H9 (cell line): ENCODE data around the gene WBP2. TPM values are rescaled to one million over a fixed set of nuclear protein-coding genes. Genes with fewer than 3 reads are reported as not detected.

ENCODE experiments used
- DNase-seq: peaks from one replicate; pipeline ENCODE4 v3.0.0-alpha.2; 2017
- H2AFZ ChIP-seq: one replicate; pipeline ENCODE4 v1.6.1; 2013; ENCODE audit warnings: mild to moderate bottlenecking, low read length, control low read depth, moderate library complexity
- H2AK5ac ChIP-seq: 2 replicates; pipeline ENCODE4 v1.6.1; 2013; ENCODE audit warnings: low read length, control low read depth, mixed read lengths; ENCODE audit not compliant: insufficient read length
- H2BK120ac ChIP-seq: one replicate; pipeline ENCODE4 v1.6.1; 2013; ENCODE audit warnings: low read depth, mild to moderate bottlenecking, low read length, control low read depth, inconsistent platforms; ENCODE audit not compliant: poor library complexity, severe bottlenecking
- H2BK12ac ChIP-seq: 2 replicates; pipeline ENCODE4 v1.6.1; 2013; ENCODE audit warnings: low read length, control low read depth, mixed read lengths, low read depth; ENCODE audit not compliant: insufficient read length
- H2BK15ac ChIP-seq: 2 replicates; pipeline ENCODE4 v1.6.1; 2013; ENCODE audit warnings: low read depth, low read length, control low read depth
- H2BK20ac ChIP-seq: one replicate; pipeline ENCODE4 v1.6.1; 2013; ENCODE audit warnings: low read depth, mild to moderate bottlenecking, low read length, control low read depth, inconsistent platforms; ENCODE audit not compliant: poor library complexity, severe bottlenecking
- H2BK5ac ChIP-seq: 2 replicates; pipeline ENCODE4 v1.6.1; 2013; ENCODE audit warnings: low read length, control low read depth, mixed read lengths; ENCODE audit not compliant: insufficient read length
- H3K14ac ChIP-seq: 2 replicates; pipeline ENCODE4 v1.6.1; 2013; ENCODE audit warnings: low read length, control low read depth; ENCODE audit not compliant: insufficient read depth
- H3K18ac ChIP-seq: 2 replicates; pipeline ENCODE4 v1.6.1; 2013; ENCODE audit warnings: low read depth, mild to moderate bottlenecking, mixed read lengths, low read length, control low read depth; ENCODE audit not compliant: insufficient read length
- H3K23ac ChIP-seq: 2 replicates; pipeline ENCODE4 v1.6.1; 2013; ENCODE audit warnings: low read length, control low read depth, mixed read lengths, low read depth; ENCODE audit not compliant: insufficient read length
- H3K23me2 ChIP-seq: 2 replicates; pipeline ENCODE4 v1.6.1; 2013; ENCODE audit warnings: low read depth, mild to moderate bottlenecking, mixed read lengths, low read length, control low read depth; ENCODE audit not compliant: insufficient read length, poor library complexity, severe bottlenecking
- H3K27ac ChIP-seq: 2 replicates; pipeline ENCODE4 v1.5.1; 2013; ENCODE audit warnings: low read length, control low read depth, mixed read lengths, low read depth; ENCODE audit not compliant: insufficient read length
- H3K27me3 ChIP-seq: 2 replicates; pipeline ENCODE4 v1.6.1; 2013; ENCODE audit warnings: low read length, control low read depth, inconsistent platforms; ENCODE audit not compliant: insufficient read depth
- H3K4ac ChIP-seq: 2 replicates; pipeline ENCODE4 v1.6.1; 2013; ENCODE audit warnings: low read depth, mild to moderate bottlenecking, control low read depth, inconsistent platforms, low read length, moderate library complexity
- H3K4me1 ChIP-seq: 2 replicates; pipeline ENCODE4 v1.6.1; 2013; ENCODE audit warnings: low read length, control low read depth, inconsistent platforms; ENCODE audit not compliant: insufficient read depth
- H3K4me2 ChIP-seq: 2 replicates; pipeline ENCODE4 v1.6.1; 2013; ENCODE audit warnings: low read length, control low read depth, mixed read lengths; ENCODE audit not compliant: insufficient read length, insufficient read depth
- H3K56ac ChIP-seq: 2 replicates; pipeline ENCODE4 v1.6.1; 2013; ENCODE audit warnings: low read depth, mild to moderate bottlenecking, mixed read lengths, low read length, control low read depth; ENCODE audit not compliant: insufficient read length
- H3K79me1 ChIP-seq: 2 replicates; pipeline ENCODE4 v1.6.1; 2013; ENCODE audit warnings: low read depth, mild to moderate bottlenecking, moderate library complexity, low read length, control low read depth, inconsistent platforms; ENCODE audit not compliant: insufficient read depth, poor library complexity, severe bottlenecking
- H3K79me2 ChIP-seq: 2 replicates; pipeline ENCODE4 v1.6.1; 2013; ENCODE audit warnings: low read length, control low read depth, inconsistent platforms; ENCODE audit not compliant: insufficient read depth
- H3K9ac ChIP-seq: 2 replicates; pipeline ENCODE4 v1.6.1; 2013; ENCODE audit warnings: low read length, control low read depth, mixed read lengths; ENCODE audit not compliant: insufficient read length; ENCODE audit errors: extremely low read depth
- H3K9me3 ChIP-seq: one replicate; pipeline ENCODE4 v1.6.1; 2013; ENCODE audit warnings: low read depth, low read length, inconsistent platforms; ENCODE audit not compliant: control insufficient read depth
- H3T11ph ChIP-seq: one replicate; pipeline ENCODE4 v1.6.1; 2013; ENCODE audit warnings: mild to moderate bottlenecking, low read length, control low read depth, inconsistent platforms
- H4K20me1 ChIP-seq: one replicate; pipeline ENCODE4 v1.6.1; 2013; ENCODE audit not compliant: control insufficient read depth, insufficient read length, insufficient read depth
- H4K5ac ChIP-seq: 2 replicates; pipeline ENCODE4 v1.6.1; 2013; ENCODE audit warnings: low read depth, mild to moderate bottlenecking, mixed read lengths, low read length, control low read depth; ENCODE audit not compliant: insufficient read length
- H4K8ac ChIP-seq: replicated peaks from 2 replicates; pipeline ENCODE4 v1.6.1; 2013; ENCODE audit warnings: low read length, control low read depth, mixed read lengths, low read depth; ENCODE audit not compliant: insufficient read length
- H4K91ac ChIP-seq: 2 replicates; pipeline ENCODE4 v1.6.1; 2013; ENCODE audit warnings: low read depth, mild to moderate bottlenecking, moderate library complexity, mixed read lengths, low read length, control low read depth; ENCODE audit not compliant: insufficient read length
- H3K27ac Mint-ChIP-seq, 3 experiments: 2 replicates in 2 of 3; 3 replicates in 1 of 3; pipeline ENCODE4 v1.8.0; 2020 to 2021; ENCODE audit warnings: mixed read lengths in 3 of 3, mild to moderate bottlenecking in 1 of 3, moderate library complexity in 1 of 3
- H3K27me3 Mint-ChIP-seq: 2 replicates; pipeline ENCODE4 v1.8.0; 2021; ENCODE audit warnings: low read depth, mild to moderate bottlenecking, moderate library complexity, mixed read lengths
- H3K36me3 Mint-ChIP-seq, 3 experiments: 2 replicates in 2 of 3; 3 replicates in 1 of 3; pipeline ENCODE4 v1.8.0; 2020 to 2021; ENCODE audit warnings: low read depth in 3 of 3, mixed read lengths in 3 of 3; ENCODE audit not compliant: insufficient read depth in 1 of 3
- H3K4me1 Mint-ChIP-seq, 2 experiments: 2 replicates each; pipeline ENCODE4 v1.8.0; 2020; ENCODE audit warnings: mixed read lengths in 2 of 2
- H3K4me3 Mint-ChIP-seq, 2 experiments: 2 replicates in 1 of 2; 3 replicates in 1 of 2; pipeline ENCODE4 v1.8.0; 2020 to 2021; ENCODE audit warnings: mild to moderate bottlenecking in 2 of 2, mixed read lengths in 2 of 2, moderate library complexity in 1 of 2
- H3K9me3 Mint-ChIP-seq, 2 experiments: 2 replicates in 1 of 2; 3 replicates in 1 of 2; pipeline ENCODE4 v1.8.0; 2020; ENCODE audit warnings: mild to moderate bottlenecking in 2 of 2, mixed read lengths in 2 of 2, moderate library complexity in 1 of 2
- WGBS: extraction: QIAGEN DNeasy Blood & Tissue Kit; methylation state at CpG from one replicate; pipeline ENCODE4 v1.1.7; 2013; ENCODE audit warnings: missing lambda C conversion rate, low lambda C conversion rate, mixed read lengths; ENCODE audit not compliant: insufficient read length; ENCODE audit errors: extremely low coverage; 5-methylcytosine and 5-hydroxymethylcytosine counted together
- total RNA-seq: library from RNA; stranded (reverse); gene quantifications from 2 replicates; pipeline ENCODE4 v1.2.1, GENCODE V29; 2021
- TF ChIP-seq, protein P1 (sequence below): fragments of 200-600 bp; sonication (generic); conservative IDR thresholded peaks from 3 replicates; pipeline ENCODE4 v1.8.0; 2021; ENCODE audit warnings: antibody characterized with exemption, mild to moderate bottlenecking

The WBP2 gene
- total RNA-seq, 1 experiment from 2014 or later, result 63.2 TPM

DNA sequence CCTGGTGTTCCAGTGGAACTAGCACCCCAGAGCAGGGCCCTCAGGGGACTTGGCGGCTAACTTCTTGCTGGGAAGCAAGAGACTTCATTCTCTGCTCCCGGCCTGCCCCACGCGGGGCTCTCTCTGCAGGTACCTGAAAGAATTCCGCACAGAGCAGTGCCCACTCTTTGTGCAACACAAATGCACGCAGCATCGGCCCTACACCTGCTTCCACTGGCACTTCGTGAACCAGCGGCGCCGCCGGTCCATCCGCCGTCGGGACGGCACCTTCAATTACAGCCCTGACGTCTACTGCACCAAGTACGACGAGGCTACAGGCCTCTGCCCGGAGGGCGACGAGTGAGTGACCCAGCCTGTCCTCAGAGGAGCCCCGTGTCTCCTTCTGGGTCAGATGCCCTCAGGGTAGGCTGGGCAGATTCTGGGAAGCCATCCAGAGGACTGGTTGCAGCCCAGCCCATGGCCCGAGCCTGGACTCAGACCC, 45.5 kb downstream of the WBP2 start:
- TF ChIP-seq, protein P1, sequence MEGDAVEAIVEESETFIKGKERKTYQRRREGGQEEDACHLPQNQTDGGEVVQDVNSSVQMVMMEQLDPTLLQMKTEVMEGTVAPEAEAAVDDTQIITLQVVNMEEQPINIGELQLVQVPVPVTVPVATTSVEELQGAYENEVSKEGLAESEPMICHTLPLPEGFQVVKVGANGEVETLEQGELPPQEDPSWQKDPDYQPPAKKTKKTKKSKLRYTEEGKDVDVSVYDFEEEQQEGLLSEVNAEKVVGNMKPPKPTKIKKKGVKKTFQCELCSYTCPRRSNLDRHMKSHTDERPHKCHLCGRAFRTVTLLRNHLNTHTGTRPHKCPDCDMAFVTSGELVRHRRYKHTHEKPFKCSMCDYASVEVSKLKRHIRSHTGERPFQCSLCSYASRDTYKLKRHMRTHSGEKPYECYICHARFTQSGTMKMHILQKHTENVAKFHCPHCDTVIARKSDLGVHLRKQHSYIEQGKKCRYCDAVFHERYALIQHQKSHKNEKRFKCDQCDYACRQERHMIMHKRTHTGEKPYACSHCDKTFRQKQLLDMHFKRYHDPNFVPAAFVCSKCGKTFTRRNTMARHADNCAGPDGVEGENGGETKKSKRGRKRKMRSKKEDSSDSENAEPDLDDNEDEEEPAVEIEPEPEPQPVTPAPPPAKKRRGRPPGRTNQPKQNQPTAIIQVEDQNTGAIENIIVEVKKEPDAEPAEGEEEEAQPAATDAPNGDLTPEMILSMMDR, result no peak
- Mint-ChIP-seq H3K36me3 (peaks cover 6 to 45% (median 35%) of the 10 kb centered on the region in 3 experiments; a peak in 6 of 7 replicates), H3K4me3 (no peak overlapping the region), H3K27me3 (no peaks in the 10 kb centered on the region), H3K4me1 (no peaks in the 10 kb centered on the region), H3K27ac (no peak overlapping the region; a peak in 1 of 7 replicates), H3K9me3 (no peaks in the 10 kb centered on the region)
- H2BK20ac ChIP-seq, result no peak overlapping the region
- no peak overlapping the region for H3K23ac ChIP-seq
- H3K23me2 ChIP-seq, result no peaks in the 10 kb centered on the region
- no peaks in the 10 kb centered on the region for H3K9me3 ChIP-seq
- no CpG with 5 or more reads among the region's 24 CpGs for WGBS
- no peak overlapping the region for H2AK5ac ChIP-seq
- H4K8ac ChIP-seq, result no peak overlapping the region
- no peaks in the 10 kb centered on the region for H3K79me2 ChIP-seq
- H4K5ac ChIP-seq, result no peak overlapping the region
- no peak overlapping the region for H3K27ac ChIP-seq
- no peak overlapping the region for H3K4me2 ChIP-seq
- no peak overlapping the region for H4K91ac ChIP-seq
- H3T11ph ChIP-seq, result no peak overlapping the region
- H3K56ac ChIP-seq, result no peak overlapping the region
- no peaks in the 10 kb centered on the region for H3K27me3 ChIP-seq
- H3K79me1 ChIP-seq, result no peaks in the 10 kb centered on the region
- H2BK5ac ChIP-seq, result no peak overlapping the region
- H4K20me1 ChIP-seq, result no peaks in the 10 kb centered on the region
- peak; percentile 28 for DNase-seq
- no peak overlapping the region for H3K9ac ChIP-seq
- H2BK120ac ChIP-seq, result no peak overlapping the region
- H2BK15ac ChIP-seq, result no peak overlapping the region
- H3K14ac ChIP-seq, result no peak overlapping the region
- no peak overlapping the region for H3K18ac ChIP-seq
- no peaks in the 10 kb centered on the region for H3K4me1 ChIP-seq
- no peak overlapping the region for H3K4ac ChIP-seq
- H2AFZ ChIP-seq, result no peak overlapping the region
- H2BK12ac ChIP-seq, result no peak overlapping the region
